Mesenchymal stem cell (in vitro differentiated cells and primary cell): Measurements from ENCODE around the gene CENPVL1. TPM values are rescaled to one million over a fixed set of nuclear protein-coding genes. Genes with fewer than 3 reads are reported as not detected.
"Not testable (repeated sequence)": the region's sequence is repeated elsewhere in the genome, so short reads cannot be mapped to it uniquely, and the experiment has no call there.

Experiments
- DNase-seq: peaks from one replicate; pipeline ENCODE4 v3.0.0-alpha.2; 2013
- H2AFZ ChIP-seq: one replicate; pipeline ENCODE4 v1.6.1; 2013; ENCODE audit warnings: low read depth, mild to moderate bottlenecking, control low read depth, inconsistent platforms, low read length, moderate library complexity
- H2AK5ac ChIP-seq: 2 replicates; pipeline ENCODE4 v1.6.1; 2013; ENCODE audit warnings: low read length, moderate library complexity, mild to moderate bottlenecking, inconsistent platforms; ENCODE audit not compliant: severe bottlenecking
- H2BK120ac ChIP-seq: one replicate; pipeline ENCODE4 v1.6.1; 2013; ENCODE audit warnings: low read depth, mild to moderate bottlenecking, inconsistent platforms, low read length, moderate library complexity
- H2BK12ac ChIP-seq, 2 experiments: one replicate each; pipeline ENCODE4 v1.6.1; 2013; ENCODE audit warnings: inconsistent platforms in 2 of 2, low read length in 2 of 2, mild to moderate bottlenecking in 2 of 2, moderate library complexity in 2 of 2, control low read depth in 1 of 2
- H2BK15ac ChIP-seq: one replicate; pipeline ENCODE4 v1.6.1; 2013; ENCODE audit warnings: mild to moderate bottlenecking, low read depth, inconsistent platforms; ENCODE audit not compliant: poor library complexity, severe bottlenecking
- H2BK5ac ChIP-seq: 2 replicates; pipeline ENCODE4 v1.6.1; 2013; ENCODE audit warnings: low read depth, mild to moderate bottlenecking, low read length, control low read depth, inconsistent platforms; ENCODE audit not compliant: poor library complexity, severe bottlenecking
- H3K14ac ChIP-seq, 2 experiments: one replicate each; pipeline ENCODE4 v1.6.1; 2013; ENCODE audit warnings: inconsistent platforms in 2 of 2, low read length in 2 of 2, control low read depth in 1 of 2, mild to moderate bottlenecking in 1 of 2, moderate library complexity in 1 of 2
- H3K18ac ChIP-seq, 2 experiments: one replicate each; pipeline ENCODE4 v1.6.1; 2013; ENCODE audit warnings: inconsistent platforms in 2 of 2, low read length in 2 of 2, control low read depth in 1 of 2, low read depth in 1 of 2, mild to moderate bottlenecking in 1 of 2
- H3K23ac ChIP-seq, 2 experiments: one replicate each; pipeline ENCODE4 v1.6.1; 2013; ENCODE audit warnings: inconsistent platforms in 2 of 2, low read length in 2 of 2, mild to moderate bottlenecking in 2 of 2, moderate library complexity in 2 of 2, control low read depth in 1 of 2
- H3K27ac ChIP-seq: 2 replicates; pipeline ENCODE4 v1.5.1; 2013; ENCODE audit warnings: mild to moderate bottlenecking, moderate library complexity, low read length, control low read depth, inconsistent platforms; ENCODE audit not compliant: poor library complexity, severe bottlenecking
- H3K27me3 ChIP-seq, 2 experiments: 2 replicates each; pipeline versions ENCODE4 v1.6.1 to v1.7.0; 2013; ENCODE audit warnings: low read length in 2 of 2, mild to moderate bottlenecking in 2 of 2, moderate library complexity in 2 of 2, control low read depth in 1 of 2, inconsistent platforms in 1 of 2; ENCODE audit not compliant: control insufficient read depth in 1 of 2, insufficient read depth in 1 of 2
- H3K36me3 ChIP-seq, 2 experiments: 2 replicates each; pipeline versions ENCODE4 v1.6.1 to v1.7.0; 2013; ENCODE audit warnings: low read length in 2 of 2, control low read depth in 1 of 2, inconsistent platforms in 1 of 2, low read depth in 1 of 2, mild to moderate bottlenecking in 1 of 2; ENCODE audit not compliant: insufficient read depth in 2 of 2, control insufficient read depth in 1 of 2
- H3K4ac ChIP-seq, 2 experiments: one replicate each; pipeline ENCODE4 v1.6.1; 2013; ENCODE audit warnings: inconsistent platforms in 2 of 2, low read length in 2 of 2, mild to moderate bottlenecking in 2 of 2, moderate library complexity in 2 of 2, control low read depth in 1 of 2, low read depth in 1 of 2
- H3K4me1 ChIP-seq: 2 replicates; pipeline ENCODE4 v1.6.1; 2013; ENCODE audit warnings: low read depth, low read length, control low read depth; ENCODE audit not compliant: control insufficient read depth, insufficient read depth
- H3K4me2 ChIP-seq: 2 replicates; pipeline ENCODE4 v1.6.1; 2013; ENCODE audit warnings: low read length, mild to moderate bottlenecking, inconsistent platforms; ENCODE audit not compliant: poor library complexity, severe bottlenecking
- H3K4me3 ChIP-seq, 2 experiments: 2 replicates each; pipeline versions ENCODE4 v1.5.1 to v1.7.0; 2013; ENCODE audit warnings: low read length in 2 of 2, mild to moderate bottlenecking in 2 of 2, control low read depth in 1 of 2, low read depth in 1 of 2; ENCODE audit not compliant: insufficient read depth in 1 of 2
- H3K79me1 ChIP-seq: replicated peaks from 2 replicates; pipeline ENCODE4 v1.6.1; 2013; ENCODE audit warnings: mild to moderate bottlenecking, control low read depth, low read length, inconsistent platforms; ENCODE audit not compliant: poor library complexity, severe bottlenecking
- H3K9ac ChIP-seq: 2 replicates; pipeline ENCODE4 v1.7.0; 2013; ENCODE audit warnings: mild to moderate bottlenecking, low read length, moderate library complexity
- H3K9me3 ChIP-seq: 2 replicates; pipeline ENCODE4 v1.7.0; 2013; ENCODE audit warnings: mild to moderate bottlenecking, low read length; ENCODE audit not compliant: control insufficient read depth
- H4K8ac ChIP-seq: one replicate; pipeline ENCODE4 v1.6.1; 2013; ENCODE audit warnings: inconsistent platforms, mild to moderate bottlenecking, low read length, moderate library complexity
- H4K91ac ChIP-seq: one replicate; pipeline ENCODE4 v1.6.1; 2013; ENCODE audit warnings: mild to moderate bottlenecking, low read length, inconsistent platforms
- WGBS: methylation state at CpG from one replicate; pipeline ENCODE4 v1.1.7; 2013; ENCODE audit warnings: mixed read lengths; 5-methylcytosine and 5-hydroxymethylcytosine counted together
- polyA plus RNA-seq, 2 experiments: library from polyadenylated mRNA; stranded (reverse); fragments of 200-250 nt; gene quantifications; one replicate each; pipeline ENCODE4 v1.2.3, GENCODE V29; 2013

The CENPVL1 gene
- polyA plus RNA-seq (2013, experiment 1 of 2) = not detected
- polyA plus RNA-seq (2013, experiment 2 of 2) = not detected

DNA sequence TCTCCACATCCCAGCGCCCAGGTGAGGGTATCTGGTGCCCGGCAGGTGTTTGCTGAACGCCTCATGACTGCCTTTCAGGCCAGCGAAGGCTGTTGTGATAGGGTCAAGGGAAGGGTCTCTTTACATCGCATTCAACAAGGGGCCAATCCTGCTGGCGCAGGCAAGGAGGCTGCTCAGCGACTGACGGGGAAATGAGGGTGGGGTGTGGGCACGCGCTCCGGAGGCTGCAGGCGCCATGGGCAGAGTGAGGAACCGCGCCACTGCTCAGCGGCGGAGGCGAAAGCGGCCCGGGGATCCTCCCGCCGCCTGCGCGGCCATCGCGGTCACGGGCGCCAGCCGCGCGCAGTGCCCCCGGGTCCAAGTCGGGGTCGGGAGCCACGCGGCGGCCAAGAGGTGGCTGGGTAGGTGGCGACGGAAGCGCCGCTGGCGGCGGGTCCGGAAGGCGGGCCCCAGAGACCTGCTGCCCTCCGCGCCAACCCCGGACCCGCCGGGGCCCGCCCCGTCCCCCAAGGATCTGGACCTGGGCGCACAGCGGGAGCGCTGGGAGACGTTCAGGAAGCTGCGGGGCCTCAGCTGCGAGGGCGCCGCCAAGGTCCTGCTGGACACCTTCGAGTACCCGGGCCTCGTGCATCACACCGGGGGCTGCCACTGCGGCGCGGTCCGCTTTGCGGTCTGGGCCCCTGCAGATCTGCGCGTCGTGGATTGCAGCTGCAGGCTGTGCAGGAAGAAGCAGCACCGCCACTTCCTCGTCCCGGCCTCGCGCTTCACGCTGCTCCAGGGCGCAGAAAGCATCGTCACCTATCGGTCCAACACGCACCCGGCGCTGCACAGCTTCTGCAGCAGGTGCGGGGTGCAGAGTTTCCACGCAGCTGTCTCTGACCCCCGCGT is at the start of gene CENPVL1:
Gene CENPVL1, plus strand, starts transcription at position 236 of the 888 bp plus-strand sequence. Its CDS starts 0 bp downstream, at position 236.
- H4K91ac ChIP-seq, H3K4me3 ChIP-seq, H2BK12ac ChIP-seq, H4K8ac ChIP-seq, H3K36me3 ChIP-seq, H3K27me3 ChIP-seq, H3K4me1 ChIP-seq, H2AK5ac ChIP-seq, H3K4ac ChIP-seq, H3K14ac ChIP-seq, H3K79me1 ChIP-seq, H3K18ac ChIP-seq, H3K4me2 ChIP-seq, H2AFZ ChIP-seq, H3K9me3 ChIP-seq, H2BK5ac ChIP-seq, H3K27ac ChIP-seq, H3K9ac ChIP-seq, H2BK120ac ChIP-seq, H3K23ac ChIP-seq, H2BK15ac ChIP-seq, DNase-seq: not testable (repeated sequence)
- WGBS = no CpG with 5 or more reads among the region's 87 CpGs

DNA sequence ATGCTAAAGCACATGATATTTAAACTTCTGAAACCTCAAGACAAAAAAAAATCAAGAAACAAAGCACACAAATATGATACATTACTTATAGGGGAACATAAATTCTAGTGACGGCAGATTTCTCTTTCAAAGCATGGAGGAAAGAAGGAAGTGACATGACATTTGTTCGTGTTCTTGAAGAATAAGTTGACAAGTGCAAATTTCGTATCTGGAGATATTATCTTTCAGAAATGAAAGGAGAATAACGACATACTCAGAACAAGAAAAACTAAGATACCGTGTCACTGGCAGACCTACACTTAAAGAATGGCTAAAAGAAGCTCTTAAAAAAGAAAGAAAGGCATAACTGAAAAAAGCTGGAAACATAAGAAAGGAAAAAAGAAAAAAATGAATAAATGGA is 44.3 kb upstream of the CENPVL1 start:
- no peak overlapping the region for H2AK5ac ChIP-seq
- H3K79me1 ChIP-seq = no peaks in the 10 kb centered on the region
- H2BK12ac ChIP-seq = no peak overlapping the region
- no peak overlapping the region for H2AFZ ChIP-seq
- no peak overlapping the region for H4K8ac ChIP-seq
- no peak overlapping the region for H3K4ac ChIP-seq
- no peaks in the 10 kb centered on the region for H3K36me3 ChIP-seq
- no peaks in the 10 kb centered on the region for H3K9me3 ChIP-seq
- DNase-seq = no peak
- H3K4me1 ChIP-seq = no peaks in the 10 kb centered on the region
- no peak overlapping the region for H2BK5ac ChIP-seq
- no peak overlapping the region for H2BK120ac ChIP-seq
- H3K23ac ChIP-seq = no peak overlapping the region
- H3K27me3 ChIP-seq = peaks cover 0 to 22% of the 10 kb centered on the region in 2 experiments
- 79% methylated on average over 2 of the region's 5 CpGs for WGBS
- H3K9ac ChIP-seq = no peak overlapping the region
- no peak overlapping the region for H3K14ac ChIP-seq
- no peak overlapping the region for H3K18ac ChIP-seq
- H4K91ac ChIP-seq = no peak overlapping the region
- H3K4me2 ChIP-seq = no peak overlapping the region
- H2BK15ac ChIP-seq = no peak overlapping the region
- H3K27ac ChIP-seq = no peak overlapping the region
- no peak overlapping the region for H3K4me3 ChIP-seq

DNA sequence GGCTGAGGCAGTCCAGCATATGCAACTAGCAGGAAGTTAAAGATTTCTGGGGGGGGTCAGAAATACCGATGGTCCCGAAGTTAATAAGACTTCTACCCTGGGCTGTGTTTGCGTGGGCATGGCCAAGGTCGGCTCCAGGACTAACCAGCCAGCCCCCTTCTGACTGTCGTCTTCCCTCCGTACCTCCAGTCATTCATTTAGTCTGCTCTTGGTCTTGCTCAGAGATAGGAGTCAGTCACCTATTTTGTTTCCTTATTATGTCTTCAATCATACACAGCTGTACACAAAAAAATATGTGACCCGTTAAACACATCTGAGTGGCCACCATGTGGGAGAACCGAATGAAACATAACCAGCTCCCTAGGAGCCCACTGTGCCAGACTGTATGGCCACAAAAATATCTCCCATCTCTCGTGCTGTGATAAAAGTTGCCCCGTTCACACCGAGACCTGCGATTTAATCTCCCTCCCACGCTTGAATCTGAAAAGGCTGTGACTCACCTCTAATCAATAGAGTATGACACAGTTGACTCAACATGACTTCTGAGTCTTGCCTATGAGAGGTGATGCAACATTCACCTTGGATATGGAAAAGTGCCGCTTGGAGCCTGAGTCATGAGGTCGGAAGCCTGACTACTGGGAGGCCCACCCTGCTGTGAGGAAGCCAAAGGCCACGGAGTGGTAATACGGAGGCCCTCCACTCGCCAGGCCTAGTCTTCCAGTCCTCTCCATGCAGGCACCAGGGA is 30.5 kb upstream of the CENPVL1 start:
- H2BK120ac ChIP-seq, H3K23ac ChIP-seq, H3K18ac ChIP-seq, H4K91ac ChIP-seq, H3K4me1 ChIP-seq, H3K4me3 ChIP-seq, H3K79me1 ChIP-seq, H4K8ac ChIP-seq, H3K4me2 ChIP-seq, H2BK12ac ChIP-seq, H2AFZ ChIP-seq, H3K14ac ChIP-seq, H3K27ac ChIP-seq, H2AK5ac ChIP-seq, H3K36me3 ChIP-seq, H2BK15ac ChIP-seq, H3K4ac ChIP-seq, DNase-seq, H3K9ac ChIP-seq, H3K9me3 ChIP-seq, H2BK5ac ChIP-seq, H3K27me3 ChIP-seq: not testable (repeated sequence)
- WGBS = no CpG with 5 or more reads among the region's 18 CpGs
